GM19395 (cell line): ENCODE data around the gene SPOCD1.
"Not testable (repeated sequence)": the region's sequence is repeated elsewhere in the genome, so short reads cannot be mapped to it uniquely, and the experiment has no call there.

Experiments used
- ATAC-seq: cut with Tn5 transposase; IDR thresholded peaks from one replicate; pipeline ENCODE4 v1.9.1; 2021; ENCODE audit warnings: mild to moderate bottlenecking, moderate library complexity; ENCODE audit not compliant: unreplicated experiment

SPOCD1 gene

DNA sequence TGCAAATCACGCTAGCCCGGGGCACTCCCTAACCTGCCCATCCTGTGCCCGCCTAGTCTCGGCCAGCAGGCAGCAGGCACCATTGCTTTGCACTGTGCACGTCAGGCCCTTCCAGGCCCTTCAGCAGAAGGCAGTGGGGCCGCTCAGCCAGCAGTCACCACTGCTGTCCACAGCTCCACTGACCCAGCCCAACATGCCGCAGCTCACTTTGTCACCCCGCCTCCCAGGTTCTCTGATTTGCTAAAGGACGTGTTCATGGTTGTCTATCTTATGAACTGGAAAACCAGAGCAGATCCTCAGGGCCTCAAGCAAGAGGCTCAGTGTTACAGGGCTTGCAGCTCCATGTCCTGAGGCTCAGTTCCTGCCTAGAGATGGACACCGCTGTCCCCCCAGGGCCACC, 14.2 kb upstream of the SPOCD1 start:
- ATAC-seq = no peak

DNA sequence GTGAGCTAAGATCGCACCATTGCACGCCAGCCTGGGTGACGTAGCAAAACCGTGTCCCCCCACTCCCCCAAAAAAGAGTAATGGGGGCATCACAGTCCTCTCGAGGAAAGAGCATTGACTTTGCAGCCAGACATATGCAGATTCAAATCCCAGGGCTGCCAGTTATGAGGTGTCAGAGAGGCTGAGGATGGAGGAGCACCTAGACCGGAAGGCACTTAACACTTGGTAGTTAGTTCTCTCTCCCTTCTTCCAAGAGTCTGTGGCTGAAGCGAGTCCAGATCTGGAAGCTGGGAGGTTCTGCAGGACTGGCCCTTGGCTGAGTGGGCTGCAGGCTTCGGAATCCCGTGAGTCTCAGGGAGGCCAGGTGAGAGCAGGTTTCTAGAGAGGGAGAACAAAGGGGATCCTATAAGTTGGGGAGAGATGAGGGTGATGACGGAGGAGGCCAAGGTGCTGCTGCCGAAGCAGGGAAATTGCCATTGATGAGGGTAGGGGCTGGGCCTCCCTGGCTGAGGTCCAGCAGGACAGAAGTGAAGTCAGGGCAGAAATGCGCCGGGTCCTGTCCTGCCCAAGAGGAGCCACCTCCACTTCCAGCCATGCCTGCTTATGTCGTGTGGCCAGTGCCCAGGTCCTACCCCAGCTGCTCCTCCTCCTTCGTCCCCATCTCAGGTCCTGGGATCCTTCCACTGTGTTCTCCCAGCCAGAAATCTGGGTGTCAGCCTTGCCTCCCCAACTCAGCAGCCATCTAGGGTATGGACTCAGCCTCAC, 13.3 kb upstream of the SPOCD1 start:
- no peak for ATAC-seq

DNA sequence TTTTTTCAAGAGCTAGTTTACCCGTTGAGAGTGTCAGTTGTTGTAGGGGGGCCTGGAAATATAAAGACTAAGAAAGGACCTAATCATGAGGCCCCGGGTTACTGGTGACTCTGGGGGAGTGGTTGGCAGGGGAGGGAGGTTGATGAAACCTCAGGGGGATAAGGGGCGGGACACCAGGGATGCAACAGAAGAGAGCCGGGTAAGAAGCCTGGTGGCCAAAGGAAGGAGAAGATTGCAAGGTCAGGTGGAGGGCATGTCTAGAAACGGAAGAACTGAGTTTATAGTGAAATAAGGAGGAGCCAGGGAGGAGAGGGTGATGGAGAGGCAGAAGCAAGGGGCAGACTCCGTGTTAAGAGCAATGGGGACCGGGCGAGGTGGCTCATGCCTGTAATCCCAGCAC, 12.5 kb upstream of the SPOCD1 start:
- ATAC-seq = no peak

DNA sequence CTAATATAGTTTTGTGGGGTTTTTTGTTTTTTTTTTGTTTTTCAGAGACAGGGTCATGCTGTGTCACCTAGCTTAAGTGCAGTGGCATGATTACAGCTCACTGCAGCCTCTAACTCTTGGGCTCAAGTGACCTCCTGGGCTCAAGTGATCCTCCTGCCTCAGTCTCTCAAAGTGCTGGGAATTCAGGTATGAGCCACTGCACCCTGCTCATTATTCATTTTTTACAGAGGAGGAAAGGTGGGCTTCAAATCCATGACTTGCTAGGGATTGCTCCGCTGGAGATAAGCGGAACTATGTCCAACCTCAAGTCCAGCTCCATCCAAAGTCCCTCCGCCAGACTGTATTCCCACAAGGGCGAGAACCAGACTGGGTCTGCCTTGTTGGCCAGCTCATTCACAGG, 8.0 kb upstream of the SPOCD1 start:
- ATAC-seq = no peak

DNA sequence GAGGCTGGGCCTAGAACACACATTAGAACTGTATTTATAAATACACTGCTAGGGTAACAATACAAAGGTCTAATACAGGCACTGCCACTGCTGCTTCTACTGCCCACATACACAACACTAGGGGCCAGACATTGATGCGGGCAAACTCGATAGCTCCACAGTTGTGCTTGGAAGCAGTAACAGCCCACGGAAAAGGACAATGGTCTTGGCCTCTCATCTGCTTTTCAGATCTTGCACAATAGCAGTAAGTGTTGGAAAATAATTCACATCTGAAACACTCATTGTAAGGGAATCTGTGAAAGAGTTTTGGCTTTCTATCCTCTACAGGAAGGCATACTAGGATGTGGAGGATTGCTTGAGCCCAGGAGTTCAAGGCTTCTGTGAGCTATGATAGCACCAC, 6.9 kb upstream of the SPOCD1 start:
- ATAC-seq = no peak

DNA sequence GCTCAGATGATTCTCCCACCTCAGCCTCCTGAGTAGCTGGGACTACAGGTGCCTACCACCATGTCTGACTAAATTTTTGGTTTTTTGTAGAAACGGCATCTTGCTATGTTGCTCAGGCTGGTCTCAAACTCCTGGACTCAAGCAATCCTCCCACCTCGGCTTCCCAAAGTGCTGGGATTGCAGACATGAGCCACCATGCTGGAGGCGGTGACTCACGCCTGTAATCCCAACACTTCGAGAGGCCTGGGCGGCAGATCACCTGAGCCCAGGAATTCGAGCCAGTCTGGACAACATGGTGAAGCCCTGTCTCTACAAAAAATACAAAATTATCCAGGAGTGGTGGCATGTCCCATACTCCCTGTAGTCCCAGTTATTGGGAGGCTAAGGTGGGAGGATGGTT, 4.4 kb upstream of the SPOCD1 start:
- not testable (repeated sequence) for ATAC-seq

DNA sequence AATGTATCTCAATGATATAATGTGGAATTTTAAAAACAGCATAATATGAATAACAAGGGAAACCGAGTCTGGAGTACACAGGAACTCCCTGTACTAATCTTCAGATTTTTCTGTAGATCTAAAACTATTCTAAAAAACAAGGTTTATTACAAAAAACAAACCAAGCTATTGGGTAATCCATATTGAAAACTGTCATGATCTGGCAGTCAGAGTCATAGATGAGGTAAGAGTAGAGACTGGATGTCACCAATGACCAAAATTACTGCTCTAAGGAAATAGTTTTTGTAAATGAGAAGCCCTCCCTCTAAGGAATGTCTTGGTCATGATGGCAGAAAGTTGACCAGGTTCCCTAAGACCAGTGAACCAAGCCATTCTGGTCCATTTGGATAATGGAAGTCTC, 2.4 kb upstream of the SPOCD1 start:
- ATAC-seq = no peak

DNA sequence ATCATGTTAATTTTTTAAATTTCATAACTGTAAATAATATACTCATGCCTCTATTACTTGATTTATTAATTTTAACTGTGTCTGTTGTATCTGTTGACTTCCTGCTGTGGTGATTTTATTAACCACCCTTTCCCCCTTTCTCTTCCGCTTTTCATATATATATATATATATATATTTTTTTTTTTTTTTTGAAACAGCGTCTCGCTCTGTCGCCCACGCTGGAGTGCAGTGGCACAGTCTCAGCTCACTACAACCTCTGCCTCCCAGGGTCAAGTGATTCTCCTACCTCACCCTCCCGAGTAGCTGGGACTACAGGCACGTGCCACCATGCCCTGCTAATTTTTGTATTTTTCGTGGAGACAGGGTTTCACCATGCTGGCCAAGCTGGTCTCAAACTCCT, 1.1 kb upstream of the SPOCD1 start:
- not testable (repeated sequence) for ATAC-seq

DNA sequence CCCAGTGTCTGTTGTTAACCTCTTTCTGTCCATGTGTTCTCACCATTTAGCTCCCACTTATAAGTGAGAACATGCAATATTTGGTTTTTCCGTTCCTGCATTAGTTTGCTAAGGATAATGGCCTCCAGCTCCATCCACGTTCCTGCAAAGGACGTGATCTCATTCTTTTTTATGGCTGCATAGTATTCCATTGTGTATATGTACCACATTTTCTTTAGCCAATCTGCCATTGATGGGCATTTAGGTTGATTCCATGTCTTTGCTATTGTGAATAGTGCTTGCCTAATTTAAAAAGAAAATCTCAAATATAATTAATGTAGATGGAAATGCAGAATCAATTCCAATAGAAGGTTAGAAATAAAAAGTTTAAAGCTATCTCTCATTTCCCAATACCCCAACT, 679 bp upstream of the SPOCD1 start:
- ATAC-seq = not testable (repeated sequence)

DNA sequence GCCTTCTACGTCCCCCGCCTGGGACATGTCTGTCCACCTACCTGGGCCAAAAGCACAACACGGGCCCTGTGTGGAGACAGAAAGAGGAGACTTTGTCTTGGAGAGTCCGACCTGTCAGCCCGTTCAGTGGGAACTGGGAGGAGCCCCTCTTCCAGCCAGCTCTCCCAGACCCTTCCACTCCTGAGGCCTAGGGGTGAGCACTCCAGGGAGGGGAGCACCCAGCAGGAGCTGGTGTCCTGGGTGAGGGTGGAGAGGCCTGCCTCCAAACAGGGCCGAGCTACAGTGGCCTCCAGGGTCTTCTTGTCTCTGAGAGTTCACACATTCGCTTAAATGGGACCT, 546 bp downstream of the SPOCD1 start:
- no peak for ATAC-seq

DNA sequence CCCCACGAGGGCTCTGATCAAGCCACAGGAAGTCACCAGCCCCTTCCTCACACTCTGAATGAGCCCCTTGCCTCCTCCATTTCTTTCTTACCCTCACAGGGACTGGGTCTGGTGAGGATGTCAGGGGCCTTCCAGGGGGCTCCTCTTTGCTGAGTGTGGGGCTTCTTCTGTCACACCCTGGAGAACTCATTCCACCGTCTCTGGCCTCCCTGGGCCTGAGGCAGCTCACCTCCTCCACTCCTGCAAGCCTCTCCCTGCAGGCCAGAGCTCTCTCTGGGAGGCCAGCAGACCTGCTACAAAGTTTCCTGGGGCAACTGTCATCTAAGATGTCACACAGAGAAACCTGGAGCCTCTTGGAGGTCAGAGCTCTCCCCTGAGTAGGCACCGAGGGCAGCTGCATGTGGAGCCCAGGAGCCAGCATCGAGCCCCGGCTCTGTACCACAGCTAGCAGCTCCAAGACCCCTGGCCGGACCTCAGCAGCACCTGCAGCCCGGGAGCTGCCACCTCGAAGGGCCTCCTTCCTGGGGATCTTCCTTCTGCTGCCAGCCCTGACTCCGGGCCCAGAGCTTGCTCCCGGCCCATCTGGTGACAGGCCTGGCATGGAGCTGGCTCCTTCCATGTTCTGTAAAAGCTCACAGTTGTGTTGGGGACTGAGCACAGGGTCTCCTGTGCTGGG, 1.1 kb downstream of the SPOCD1 start:
- no peak for ATAC-seq

DNA sequence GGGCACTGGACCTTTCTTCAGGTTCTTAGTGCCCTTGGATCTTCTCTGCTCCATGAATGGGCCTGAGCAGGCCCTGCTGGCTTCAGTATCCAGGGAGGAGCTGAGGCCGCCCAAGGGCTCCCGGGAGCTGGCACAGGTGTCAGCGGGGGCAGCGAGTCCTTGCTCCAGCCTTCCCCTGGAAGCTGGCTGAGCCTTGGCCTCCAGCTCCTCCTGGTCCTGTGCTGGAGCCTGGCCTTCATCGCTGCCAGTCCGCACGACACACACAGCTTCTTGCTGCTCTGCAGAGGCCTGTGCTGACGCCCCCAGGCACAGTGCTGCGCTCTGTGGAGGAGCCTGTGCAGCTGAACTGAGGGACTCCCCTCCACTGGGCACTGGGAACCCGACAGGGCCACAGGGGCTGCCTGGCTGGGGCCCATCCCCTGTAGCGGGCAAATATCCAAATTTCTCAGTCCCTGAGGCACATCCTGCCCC, 1.7 kb downstream of the SPOCD1 start:
- no peak for ATAC-seq

DNA sequence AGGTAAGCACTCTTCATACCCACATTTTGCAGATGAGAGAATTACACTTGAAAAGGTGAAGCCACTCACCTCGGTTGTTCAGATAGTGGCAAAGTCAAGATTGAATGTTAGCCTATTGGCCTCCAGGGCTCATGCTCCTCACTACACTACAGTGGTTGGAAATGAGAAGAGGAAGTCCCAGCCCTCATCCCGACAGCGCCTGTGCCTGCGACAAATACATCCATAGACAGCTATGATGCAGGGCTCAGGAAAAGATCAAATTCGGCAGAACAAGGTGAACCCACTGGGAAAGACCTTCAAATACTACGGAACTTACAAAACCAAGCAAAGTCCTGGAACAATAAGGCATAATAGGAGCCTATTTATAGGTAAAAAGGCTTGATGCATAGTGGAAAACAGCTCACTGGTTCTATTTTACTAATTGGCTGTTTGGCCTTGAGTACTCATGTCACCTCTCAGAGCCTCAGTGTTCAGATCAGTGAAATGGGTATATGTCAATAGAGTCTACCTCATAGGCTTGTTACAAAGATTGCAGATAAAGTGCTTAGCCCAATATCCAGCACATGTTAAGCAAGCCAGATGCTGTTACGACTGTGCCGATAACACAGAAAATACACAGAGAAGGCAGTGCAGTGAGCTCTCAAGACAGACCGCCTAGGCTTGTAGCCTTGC, 3.5 kb downstream of the SPOCD1 start:
- no peak for ATAC-seq

DNA sequence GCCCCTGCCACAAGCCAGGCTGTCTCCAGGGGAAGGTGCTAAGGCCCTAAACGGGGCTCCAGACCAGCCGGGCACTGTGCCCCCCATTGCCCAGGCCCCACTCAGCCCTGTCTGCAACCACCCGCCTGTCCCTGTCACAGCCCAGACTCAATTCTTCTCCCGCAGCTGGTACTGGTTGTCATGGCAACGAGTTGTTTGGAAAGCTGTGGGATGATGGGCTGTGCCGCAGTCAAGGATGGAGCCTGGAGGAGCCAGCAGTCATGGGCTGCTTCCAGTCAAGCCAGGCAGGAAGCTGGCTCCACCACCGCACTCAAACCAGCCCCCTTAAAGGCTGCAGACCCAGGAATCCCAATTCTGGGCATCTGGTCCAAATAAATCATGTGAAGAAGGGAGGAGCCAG, 4.2 kb downstream of the SPOCD1 start:
- no peak for ATAC-seq

DNA sequence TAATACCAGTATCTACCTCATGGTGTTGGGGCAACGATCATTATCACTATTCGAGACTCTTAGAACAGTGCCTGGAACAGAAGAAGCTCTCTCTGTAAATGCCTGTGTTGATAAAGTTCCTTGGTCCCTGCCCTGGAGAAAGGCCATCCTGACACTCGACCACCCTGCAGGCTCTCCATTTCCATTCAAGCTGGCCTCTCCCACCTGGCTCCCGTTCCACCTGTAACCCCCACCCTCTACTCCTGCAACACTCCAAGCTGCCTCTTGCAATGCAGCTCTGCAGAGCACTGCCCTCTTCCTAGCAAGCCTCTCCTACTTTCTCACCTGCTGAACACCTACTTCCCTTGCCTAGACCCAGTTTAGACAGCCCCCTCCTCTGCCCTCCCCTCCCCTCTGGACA, 6.1 kb downstream of the SPOCD1 start:
- no peak for ATAC-seq

DNA sequence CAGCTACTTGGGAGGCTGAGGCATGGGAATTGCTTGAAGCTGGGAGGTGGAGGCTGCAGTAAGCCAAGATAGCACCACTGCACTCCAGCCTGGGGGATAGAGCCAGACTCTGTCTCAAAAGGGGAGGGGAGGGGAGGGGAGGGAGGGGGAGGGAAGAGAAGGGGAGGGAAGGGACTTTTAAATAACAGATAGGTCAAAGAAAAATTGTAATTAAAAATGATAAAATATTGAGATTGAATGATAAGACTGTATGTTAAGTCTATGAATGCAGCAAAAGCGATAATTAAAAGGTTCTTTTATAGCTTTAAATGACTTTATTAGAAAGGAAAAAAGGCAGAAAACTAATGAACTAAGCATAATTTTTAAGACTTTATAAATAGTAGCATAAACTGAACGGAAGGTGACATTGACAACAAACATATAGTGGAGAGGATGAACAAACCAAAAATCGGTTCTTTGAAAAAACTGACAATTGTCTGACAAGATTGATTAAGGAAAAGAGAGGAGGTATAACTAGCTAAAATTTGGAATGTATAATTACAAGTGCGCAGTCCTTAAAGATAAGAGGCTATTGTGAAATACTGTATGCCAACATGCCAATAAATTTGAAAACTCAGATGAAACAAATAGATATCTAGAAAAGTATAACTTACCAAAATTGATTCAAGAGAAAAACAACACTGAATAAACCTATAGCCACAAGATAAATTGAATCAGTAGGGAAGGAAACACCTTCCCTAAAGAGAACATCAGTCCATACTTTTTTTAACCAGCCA, 8.4 kb downstream of the SPOCD1 start:
- no peak for ATAC-seq

DNA sequence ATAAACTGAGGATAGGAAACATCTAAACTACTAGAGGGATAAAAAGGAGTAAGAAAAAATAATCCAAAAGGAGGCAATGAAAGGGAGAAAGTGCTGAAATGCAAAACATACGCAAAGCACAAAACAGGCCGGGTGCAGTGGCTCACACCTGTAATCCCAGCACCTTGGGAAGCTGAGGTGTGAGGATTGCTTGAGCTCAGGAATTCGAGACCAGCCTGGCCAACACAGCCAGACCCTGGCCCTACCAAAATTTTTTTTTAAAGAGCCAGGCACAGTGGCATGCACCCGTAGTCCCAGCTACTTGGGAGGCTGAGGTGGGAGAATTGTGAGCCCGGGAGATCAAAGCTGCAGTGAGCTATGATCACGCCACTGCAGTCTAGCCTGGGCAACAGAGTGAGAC, 10.5 kb downstream of the SPOCD1 start:
- no peak for ATAC-seq

DNA sequence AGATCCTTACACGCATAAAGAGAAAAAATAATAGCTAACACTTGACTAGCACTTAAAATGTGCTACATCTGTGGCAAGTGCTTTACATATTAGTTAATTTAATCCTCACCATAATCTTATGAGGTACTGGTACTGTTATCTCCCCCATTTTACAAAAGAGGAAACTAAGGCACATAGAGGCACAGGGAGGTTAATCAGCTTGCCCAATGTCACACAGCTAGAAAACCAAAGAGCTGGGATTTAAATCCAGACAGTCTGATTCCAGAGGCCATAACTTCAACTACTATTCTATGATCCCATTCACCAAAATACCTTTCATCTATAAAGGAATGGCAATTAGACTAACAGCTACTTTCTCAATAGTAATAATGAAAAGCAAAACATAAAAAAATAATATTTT, 11.7 kb downstream of the SPOCD1 start:
- no peak for ATAC-seq

DNA sequence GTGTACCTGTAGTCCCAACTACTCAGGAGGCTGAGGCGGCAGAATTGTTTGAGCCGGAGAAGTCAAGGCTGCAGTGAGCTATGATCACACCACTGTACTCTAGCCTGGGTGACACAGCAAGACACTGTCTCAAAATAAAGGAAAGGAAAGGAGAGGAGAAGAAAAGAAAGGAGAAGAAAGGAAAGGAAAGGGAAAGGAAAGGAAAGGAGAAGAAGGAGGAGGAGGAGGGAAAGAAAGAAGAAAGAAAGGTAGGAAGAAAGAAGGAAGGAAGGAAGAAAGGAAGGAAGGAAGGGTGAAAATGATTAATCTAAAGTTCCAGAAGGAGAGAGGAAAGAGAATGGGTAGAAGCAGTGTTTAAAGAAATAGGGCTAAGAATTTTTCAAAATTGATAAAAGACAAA, 12.2 kb downstream of the SPOCD1 start:
- no peak for ATAC-seq

DNA sequence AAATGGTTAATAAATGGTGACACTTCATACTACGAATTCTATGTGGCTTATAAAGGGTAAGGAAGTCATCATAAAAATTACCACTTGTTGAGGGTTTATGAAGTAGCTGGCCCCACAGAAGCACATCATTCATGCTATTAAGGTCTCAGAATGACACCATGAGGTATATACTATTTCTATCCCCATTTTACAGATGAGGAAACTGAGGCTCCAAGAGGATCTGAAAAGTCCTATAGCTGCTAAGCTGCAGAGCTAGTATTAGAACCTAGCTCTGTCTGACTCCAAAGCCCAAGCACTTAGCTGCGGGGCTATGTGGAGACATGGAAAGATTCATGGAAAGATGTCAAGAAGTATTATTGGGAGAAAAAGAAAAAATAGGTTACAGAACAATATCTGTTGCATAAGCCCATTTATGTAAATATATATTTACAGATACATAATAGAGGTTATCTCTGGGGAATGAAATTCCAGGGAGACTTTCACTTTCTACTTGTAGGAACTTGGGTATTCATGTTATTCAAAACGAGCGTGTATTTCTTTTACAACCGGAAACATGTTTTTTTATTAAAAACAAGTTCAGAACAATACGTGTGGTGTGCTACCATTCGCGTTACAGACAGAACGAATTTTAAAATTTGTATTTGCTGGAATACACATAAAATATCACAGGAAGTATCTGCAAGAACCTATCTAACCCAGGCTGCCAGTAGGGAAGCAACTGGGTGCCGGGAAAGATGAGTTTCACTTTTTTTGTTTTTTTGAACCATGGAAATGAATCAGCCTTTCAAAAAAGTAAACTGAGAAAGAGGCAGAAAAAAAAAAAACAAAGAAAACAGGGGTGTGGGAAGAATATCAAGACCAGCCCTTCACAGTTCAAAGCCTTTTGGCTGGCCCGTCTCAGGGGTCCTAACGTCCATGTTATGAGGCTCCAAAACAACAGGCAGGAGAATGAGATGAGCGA, 13.4 kb downstream of the SPOCD1 start:
- ATAC-seq = no peak
